ENCODE measurements around the gene SHISAL1.

GRCh38 chr22:44279069-44279360 is 33.7 kb downstream of the SHISAL1 start:
- TF ChIP-seq EZH2 (IDR thresholded peaks at IDR 0.05; ENCODE audit: low read length) (no peak), CTCF (optimal IDR thresholded peaks at IDR 0.05 in 1 of 3, IDR thresholded peaks at IDR 0.05 in 1 of 3, conservative IDR thresholded peaks at IDR 0.05 in 1 of 3; ENCODE audit: extremely low read depth in 1 of 3, insufficient read depth in 2 of 3, low read length in 3 of 3) (no peak)
